ENCODE data around the gene CARMIL3. TPM values are rescaled to one million over a fixed set of nuclear protein-coding genes. Genes with fewer than 3 reads are reported as not detected.

Gene CARMIL3
- total and polyA plus RNA-seq, 2 of the 8 experiments (the other 6 are each of a cell fraction or from before 2014, with no cell fraction given), result 6.0 to 9.0 TPM

DNA sequence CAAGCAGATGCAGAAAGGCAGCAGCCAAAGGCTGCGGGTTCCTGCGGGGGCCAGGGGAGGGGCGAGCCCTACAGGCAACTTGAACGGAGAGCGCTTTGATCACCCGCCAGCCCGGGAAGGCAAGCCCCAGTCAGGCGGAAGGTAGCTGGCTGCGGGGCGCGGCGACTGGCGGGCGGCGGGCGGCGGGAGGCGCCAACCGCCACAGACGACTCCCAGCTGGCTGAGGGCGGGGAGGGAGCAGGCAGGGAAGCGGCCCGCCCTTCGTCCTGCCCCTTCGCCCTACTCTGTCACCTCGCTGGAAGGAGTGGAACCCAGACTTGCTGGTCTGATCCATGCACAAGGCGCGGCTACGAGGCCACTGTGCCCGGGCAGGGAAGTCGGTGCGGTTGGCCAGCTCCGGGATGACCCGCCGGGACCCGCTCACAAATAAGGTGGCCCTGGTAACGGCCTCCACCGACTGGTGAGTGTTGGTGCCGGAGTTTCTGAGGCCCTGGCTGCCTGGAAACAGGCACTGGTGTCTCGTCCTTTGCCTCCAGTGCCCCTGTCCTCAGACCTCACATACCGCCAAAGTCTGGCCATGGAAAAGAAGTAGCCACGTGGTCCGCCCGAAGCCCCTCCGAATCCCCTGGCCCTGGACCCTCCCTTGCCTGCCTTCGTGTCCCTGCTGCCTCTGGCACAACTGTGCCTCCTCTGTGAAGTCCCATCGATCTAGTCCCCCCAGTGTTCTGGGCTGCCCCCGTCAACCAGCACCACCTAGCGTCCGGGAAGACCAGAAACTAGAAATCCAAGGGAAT lies 15.4 kb upstream of the CARMIL3 start:
- Histone ChIP-seq H3K4me2 (ENCODE audit: insufficient read depth in 1 of 2, low read depth in 2 of 2, low read length in 2 of 2) (peak overlapping the region; percentile 50 to 83), H3K23me2 (ENCODE audit: low read depth, low read length) (no peaks in the 10 kb centered on the region; the same call in 1 of the 2 replicates), H4K20me1 (replicated peaks in 1 of 2; ENCODE audit: control insufficient read depth in 1 of 2, insufficient read depth in 2 of 2, low read length in 2 of 2) (no peaks in the 10 kb centered on the region), H3K14ac (ENCODE audit: insufficient read length) (no peak overlapping the region), H3K23ac (ENCODE audit: insufficient read length) (no peak overlapping the region), H2BK15ac (ENCODE audit: low read length) (no peak overlapping the region), H3K27ac (ENCODE audit: low read depth, low read length) (no peak overlapping the region), H4K5ac (ENCODE audit: insufficient read length, low read depth, low read length) (no peak overlapping the region), H3K79me1 (ENCODE audit: low read depth, low read length) (no peaks in the 10 kb centered on the region), H3K4me3 (ENCODE audit: extremely low read depth in 1 of 4, insufficient read depth in 2 of 4, low read depth in 3 of 4, low read length in 4 of 4) (peak overlapping the region; percentile 45 to 73 (median 70)), H2AFZ (ENCODE audit: low read length) (peak overlapping the region; percentile 71; the same call in 1 of the 2 replicates), H3K56ac (replicated peaks; ENCODE audit: insufficient read length, low read depth, low read length) (no peak overlapping the region), H2BK5ac (ENCODE audit: low read depth, low read length) (peak overlapping the region; percentile 71; the same call in 1 of the 2 replicates), H3K27me3 (replicated peaks in 1 of 4; ENCODE audit: control insufficient read depth in 3 of 4, extremely low read depth in 1 of 4, insufficient read depth in 3 of 4, low read length in 3 of 4) (no peaks in the 10 kb centered on the region), H3K4me1 (replicated peaks in 1 of 4; ENCODE audit: control insufficient read depth in 3 of 4, insufficient read depth in 4 of 4, low read length in 3 of 4) (no peaks in the 10 kb centered on the region; a peak in 1 of 7 replicates), H2BK20ac (ENCODE audit: low read length) (no peak overlapping the region), H4K8ac (ENCODE audit: extremely low read depth, insufficient read depth, low read length) (no peak overlapping the region; the same call in 1 of the 2 replicates), H3K18ac (ENCODE audit: extremely low read depth, low read length) (peak overlapping the region; percentile 78; the same call in 1 of the 2 replicates), H3K9me3 (ENCODE audit: insufficient read depth in 2 of 2, low read depth in 1 of 2, low read length in 1 of 2) (no peaks in the 10 kb centered on the region), H3K79me2 (ENCODE audit: control insufficient read depth in 1 of 2, insufficient read depth in 2 of 2, low read length in 2 of 2) (no peaks in the 10 kb centered on the region), H2AK5ac (ENCODE audit: low read depth, low read length) (no peak overlapping the region), H2BK120ac (replicated peaks; ENCODE audit: low read depth, low read length) (no peak overlapping the region), H2BK12ac (ENCODE audit: low read depth, low read length) (no peak overlapping the region), H3K9ac (replicated peaks in 1 of 4; ENCODE audit: extremely low read depth in 1 of 4, low read depth in 3 of 4, low read length in 3 of 4) (peak overlapping the region in 3 of 4 experiments; percentile 34 to 43 (median 39); a peak in 3 of 7 replicates), H3K4ac (replicated peaks; ENCODE audit: insufficient read length, low read depth, low read length) (no peak overlapping the region), H4K91ac (replicated peaks; ENCODE audit: insufficient read length, low read length) (no peak overlapping the region), H3K36me3 (ENCODE audit: control insufficient read depth in 2 of 4, insufficient read depth in 4 of 4, low read length in 3 of 4) (no peaks in the 10 kb centered on the region)
- peak in 1 of 2 experiments; percentile 85 for DNase-seq (ENCODE audit: low read depth in 1 of 2, low spot score in 2 of 2)
- POLR2A ChIA-PET (ENCODE audit: partially characterized antibody), result interaction anchor here (1.6 kb wide), 1 partner anchor 45 kb away, joined by 3 read pairs; no protein-coding TSS in a partner anchor
- CTCF ChIA-PET (ENCODE audit: partially characterized antibody), result interaction anchor here (0.8 to 3.4 kb wide), 11 partner anchors 10 to 405 kb away, joined by 3 to 12 read pairs (median 4); partner anchors contain the start of gene IRF9
- FAIRE-seq, result no peak
- WGBS, 2 experiments (ENCODE audit: extremely low coverage in 1 of 2, insufficient coverage in 1 of 2, insufficient read length in 1 of 2, insufficient replicate concordance in 2 of 2, low coverage in 1 of 2, low lambda C conversion rate in 2 of 2, missing lambda C conversion rate in 1 of 2), result 2% methylated on average over 39 of the region's 50 CpGs; no CpG with 5 or more reads in 1 of the 2 experiments
- no peak for TF ChIP-seq EZH2 (IDR thresholded peaks at IDR 0.05; ENCODE audit: low read depth, low read length, severe bottlenecking)
- no peak for TF ChIP-seq MAFK (IDR thresholded peaks at IDR 0.05; ENCODE audit: low read depth, low read length)
- TF ChIP-seq RAD21 (IDR thresholded peaks at IDR 0.05 in 1 of 2, conservative IDR thresholded peaks at IDR 0.05 in 1 of 2; ENCODE audit: low read depth in 2 of 2, low read length in 2 of 2), result peak; percentile 51 to 69
- peak; percentile 46 for TF ChIP-seq TAF7 (optimal IDR thresholded peaks at IDR 0.05; ENCODE audit: borderline replicate concordance, low read depth, low read length)
- 0 out of 2 replicates have a peak, but pooled peaks have one; percentile 20 for TF ChIP-seq YY1 (IDR thresholded peaks at IDR 0.05; ENCODE audit: low read depth, low read length)
- no peak for TF ChIP-seq SIRT6 (IDR thresholded peaks at IDR 0.05; ENCODE audit: low read length)
- TF ChIP-seq ASH2L (IDR thresholded peaks at IDR 0.05; ENCODE audit: low read length), result peak; percentile 76
- no peak for TF ChIP-seq NANOG (IDR thresholded peaks at IDR 0.05; ENCODE audit: insufficient read depth, low read depth, low read length, poor library complexity, severe bottlenecking)
- peak; percentile 30; the same call in 1 of the 2 replicates for TF ChIP-seq SP2 (IDR thresholded peaks at IDR 0.05; ENCODE audit: low read length)
- 0 out of 2 replicates have a peak, but pooled peaks have one; percentile 39 for TF ChIP-seq RBBP5 (IDR thresholded peaks at IDR 0.05; ENCODE audit: borderline replicate concordance, low read depth, low read length)
- TF ChIP-seq TEAD4 (IDR thresholded peaks at IDR 0.05; ENCODE audit: low read depth, low read length), result no peak

Data from H1 (cell line).